Measurements from ENCODE around the gene MYO3B. TPM values are rescaled to one million over a fixed set of nuclear protein-coding genes. Genes with fewer than 3 reads are reported as not detected.

MYO3B gene
- total RNA-seq, 2 donors from 2014 or later: 5.2 to 10.9 TPM

- Mint-ChIP-seq H3K9me3 (peaks cover 25% of the 10 kb centered on the region), H3K4me3 (no peak overlapping the region), H3K27ac (no peak overlapping the region), H3K27me3 (ENCODE audit: insufficient read depth) (no peaks in the 10 kb centered on the region), H3K36me3 (ENCODE audit: low read depth) (peaks cover 2% of the 10 kb centered on the region), H3K4me1 (peaks cover 24% of the 10 kb centered on the region)
- Histone ChIP-seq H3K4me1 (ENCODE audit: control insufficient read depth, insufficient read depth, low read length) (peaks cover 13% of the 10 kb centered on the region), H3K4me3 (ENCODE audit: low read length) (no peak overlapping the region), H3K36me3 (ENCODE audit: control insufficient read depth, insufficient read depth, low read length) (no peaks in the 10 kb centered on the region), H3K9me3 (ENCODE audit: control insufficient read depth, low read length) (peaks cover 18% of the 10 kb centered on the region), H3K27ac (ENCODE audit: low read depth, low read length) (no peak overlapping the region), H3K27me3 (ENCODE audit: control insufficient read depth, insufficient read depth, low read length, poor library complexity, severe bottlenecking) (no peaks in the 10 kb centered on the region), H3K9ac (ENCODE audit: extremely low read depth, low read length, poor library complexity, severe bottlenecking) (no peak overlapping the region)
- TF ChIP-seq CTCF (conservative IDR thresholded peaks at IDR 0.05): no peak
- no peak for DNase-seq
- WGBS, 2 experiments (ENCODE audit: insufficient coverage in 1 of 2, insufficient read length in 1 of 2): 80 to 94% methylated on average over 1 of the region's 1 CpG
Measured at GRCh38 chr2:170266358-170266757, 88.4 kb downstream of the MYO3B start.

- Mint-ChIP-seq H3K27me3 (ENCODE audit: insufficient read depth) (no peaks in the 10 kb centered on the region), H3K36me3 (ENCODE audit: low read depth) (peaks cover 2% of the 10 kb centered on the region), H3K9me3 (peaks cover 18% of the 10 kb centered on the region), H3K4me1 (peaks cover 24% of the 10 kb centered on the region), H3K4me3 (no peak overlapping the region), H3K27ac (no peak overlapping the region)
- TF ChIP-seq CTCF (conservative IDR thresholded peaks at IDR 0.05): no peak
- Histone ChIP-seq H3K27ac (ENCODE audit: low read depth, low read length) (no peak overlapping the region), H3K4me3 (ENCODE audit: low read length) (no peak overlapping the region), H3K9me3 (ENCODE audit: control insufficient read depth, low read length) (peaks cover 11% of the 10 kb centered on the region), H3K27me3 (ENCODE audit: control insufficient read depth, insufficient read depth, low read length, poor library complexity, severe bottlenecking) (no peaks in the 10 kb centered on the region), H3K4me1 (ENCODE audit: control insufficient read depth, insufficient read depth, low read length) (peaks cover 13% of the 10 kb centered on the region), H3K9ac (ENCODE audit: extremely low read depth, low read length, poor library complexity, severe bottlenecking) (no peak overlapping the region), H3K36me3 (ENCODE audit: control insufficient read depth, insufficient read depth, low read length) (no peaks in the 10 kb centered on the region)
- no peak for DNase-seq
Measured at GRCh38 chr2:170267071-170267470, 89.1 kb downstream of the MYO3B start.

- Histone ChIP-seq H3K9ac (ENCODE audit: extremely low read depth, low read length, poor library complexity, severe bottlenecking) (no peak overlapping the region), H3K36me3 (ENCODE audit: control insufficient read depth, insufficient read depth, low read length) (no peaks in the 10 kb centered on the region), H3K27me3 (ENCODE audit: control insufficient read depth, insufficient read depth, low read length, poor library complexity, severe bottlenecking) (no peaks in the 10 kb centered on the region), H3K4me1 (ENCODE audit: control insufficient read depth, insufficient read depth, low read length) (peaks cover 3% of the 10 kb centered on the region), H3K9me3 (ENCODE audit: control insufficient read depth, low read length) (no peaks in the 10 kb centered on the region), H3K27ac (ENCODE audit: low read depth, low read length) (no peak overlapping the region), H3K4me3 (ENCODE audit: low read length) (no peak overlapping the region)
- Mint-ChIP-seq H3K4me1 (peaks cover 5% of the 10 kb centered on the region), H3K9me3 (no peaks in the 10 kb centered on the region), H3K4me3 (no peak overlapping the region), H3K27ac (no peak overlapping the region), H3K36me3 (ENCODE audit: low read depth) (peaks cover 2% of the 10 kb centered on the region), H3K27me3 (ENCODE audit: insufficient read depth) (no peaks in the 10 kb centered on the region)
- WGBS, 2 experiments (ENCODE audit: insufficient coverage in 1 of 2, insufficient read length in 1 of 2): 90 to 92% methylated on average over 5 to 6 of the region's 6 CpGs
- DNase-seq: no peak
- TF ChIP-seq CTCF (conservative IDR thresholded peaks at IDR 0.05): no peak
Measured at GRCh38 chr2:170270278-170270864, 92.4 kb downstream of the MYO3B start.
